Astrocyte (in vitro differentiated cells and primary cell): ENCODE data around the gene MYCN.

Experiments used
- CTCF ChIP-seq: IDR thresholded peaks from 2 replicates; pipeline ENCODE4 v1.5.1; 2011; ENCODE audit warnings: low read depth, mild to moderate bottlenecking, inconsistent platforms, low read length, moderate library complexity; ENCODE audit not compliant: insufficient read depth
- EZH2 ChIP-seq: IDR thresholded peaks from 2 replicates; pipeline ENCODE4 v1.6.1; 2012; ENCODE audit warnings: mild to moderate bottlenecking, low read length, inconsistent platforms; ENCODE audit not compliant: insufficient read depth

- no peak for TF ChIP-seq CTCF
- TF ChIP-seq EZH2 = no peak
Measured at GRCh38 chr2:15986068-15986560, 45.8 kb downstream of the MYCN start.
